COLO829 (cell line): ENCODE results near the gene FAM237B.
A peak's percentile ranks its signal among the peaks of the same experiment; 100 is the strongest.
"Not testable (repeated sequence)": the region's sequence is repeated elsewhere in the genome, so short reads cannot be mapped to it uniquely, and the experiment has no call there.

ENCODE experiments used
- DNase-seq: peaks from one replicate; pipeline ENCODE4 v3.0.0; 2012; ENCODE audit warnings: low spot score

The FAM237B gene

DNA sequence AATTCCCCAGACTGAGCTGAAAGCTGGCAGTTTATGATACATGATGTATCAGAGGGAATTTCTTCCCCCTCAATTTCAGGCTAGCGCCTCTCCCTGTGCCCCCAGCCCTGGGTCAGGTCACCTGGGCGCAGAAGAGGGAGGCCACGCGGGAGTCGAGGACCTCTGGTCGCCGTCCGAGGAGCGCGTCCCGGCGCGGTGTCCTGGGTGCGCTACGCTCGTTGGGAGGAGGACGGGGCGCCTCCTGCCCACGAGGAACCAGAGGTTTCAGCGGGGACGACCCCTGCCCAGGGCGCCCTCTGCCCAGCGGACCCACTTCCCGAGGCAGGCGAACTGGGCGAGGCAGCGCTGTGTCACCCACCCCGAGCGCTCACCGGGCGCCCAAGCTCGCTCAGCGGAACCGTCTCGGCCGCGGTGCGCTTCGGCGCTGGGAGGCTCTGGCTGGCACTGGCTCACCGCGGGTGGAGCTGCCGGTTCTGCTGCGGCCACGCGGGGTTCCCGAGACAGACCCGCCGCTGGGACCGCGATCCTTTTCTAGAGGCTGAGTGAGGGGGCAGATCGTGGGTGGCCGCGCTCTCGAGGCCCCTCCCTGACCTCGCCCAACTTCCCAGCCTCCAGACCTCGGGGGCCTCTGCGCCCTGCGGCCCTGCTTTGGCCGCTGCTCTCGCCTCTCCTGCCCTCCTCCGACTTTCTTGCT lies at the start of gene FAM237B:
Gene FAM237B (minus strand): TSS at position 504 of the 694 bp plus-strand sequence. CDS start 1,556 bp downstream, outside the sequence.
- DNase-seq: no peak

- DNase-seq: no peak
These were observed 30.9 kb upstream of the FAM237B start for GRCh38 chr7:90351987-90352386.

DNA sequence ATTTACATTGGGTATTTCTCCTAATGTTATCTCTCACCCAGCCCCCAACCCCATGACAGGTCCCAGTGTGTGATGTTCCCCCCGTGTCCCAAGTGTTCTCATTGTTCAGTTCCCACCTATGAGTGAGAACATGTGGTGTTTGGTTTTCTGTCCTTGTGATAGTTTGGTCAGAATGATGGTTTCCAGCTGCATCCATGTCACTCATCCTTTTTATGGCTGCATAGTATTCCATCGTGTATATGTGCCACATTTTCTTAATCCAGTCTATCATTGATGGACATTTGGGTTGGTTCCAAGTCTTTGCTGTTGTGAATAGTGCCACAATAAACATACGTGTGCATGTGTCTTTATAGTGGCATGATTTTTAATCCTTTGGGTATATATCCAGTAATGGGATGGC lies 28.9 kb upstream of the FAM237B start:
- DNase-seq: not testable (repeated sequence)

GRCh38 chr7:90349305-90349704 lies 28.2 kb upstream of the FAM237B start:
- no peak for DNase-seq

GRCh38 chr7:90347759-90348158 lies 26.7 kb upstream of the FAM237B start:
- DNase-seq: no peak

- peak; percentile 96 for DNase-seq
These were observed 25.4 kb upstream of the FAM237B start, which contains the start of gene GTPBP10 for GRCh38 chr7:90346336-90347125. Gene GTPBP10, plus strand, starts transcription at chr7:90346716. Its CDS starts 26 bp downstream, at chr7:90346742.

- no peak for DNase-seq
These were observed 24.7 kb upstream of the FAM237B start for GRCh38 chr7:90345595-90346335.

- DNase-seq: no peak
These were observed 23.9 kb upstream of the FAM237B start for GRCh38 chr7:90345016-90345415.

- no peak for DNase-seq
These were observed 16.0 kb upstream of the FAM237B start for GRCh38 chr7:90337106-90337505.

DNA sequence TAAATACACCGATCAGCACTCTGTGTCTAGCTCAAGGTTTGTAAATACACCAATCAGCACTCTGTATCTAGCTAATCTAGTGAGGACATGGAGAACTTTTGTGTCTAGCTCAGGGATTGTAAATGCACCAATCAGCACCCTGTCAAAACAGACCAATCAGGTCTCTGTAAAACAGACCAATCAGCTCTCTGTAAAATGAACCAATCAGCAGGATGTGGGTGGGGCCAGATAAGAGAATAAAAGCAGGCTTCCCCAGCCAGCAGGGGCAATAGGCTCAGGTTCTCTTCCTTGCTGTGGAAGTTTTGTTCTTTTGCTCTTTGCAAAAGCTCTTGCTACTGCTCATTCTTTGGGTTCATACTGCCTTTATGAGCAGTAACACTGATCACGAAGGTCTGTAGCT lies 13.8 kb upstream of the FAM237B start:
- DNase-seq: not testable (repeated sequence)

DNA sequence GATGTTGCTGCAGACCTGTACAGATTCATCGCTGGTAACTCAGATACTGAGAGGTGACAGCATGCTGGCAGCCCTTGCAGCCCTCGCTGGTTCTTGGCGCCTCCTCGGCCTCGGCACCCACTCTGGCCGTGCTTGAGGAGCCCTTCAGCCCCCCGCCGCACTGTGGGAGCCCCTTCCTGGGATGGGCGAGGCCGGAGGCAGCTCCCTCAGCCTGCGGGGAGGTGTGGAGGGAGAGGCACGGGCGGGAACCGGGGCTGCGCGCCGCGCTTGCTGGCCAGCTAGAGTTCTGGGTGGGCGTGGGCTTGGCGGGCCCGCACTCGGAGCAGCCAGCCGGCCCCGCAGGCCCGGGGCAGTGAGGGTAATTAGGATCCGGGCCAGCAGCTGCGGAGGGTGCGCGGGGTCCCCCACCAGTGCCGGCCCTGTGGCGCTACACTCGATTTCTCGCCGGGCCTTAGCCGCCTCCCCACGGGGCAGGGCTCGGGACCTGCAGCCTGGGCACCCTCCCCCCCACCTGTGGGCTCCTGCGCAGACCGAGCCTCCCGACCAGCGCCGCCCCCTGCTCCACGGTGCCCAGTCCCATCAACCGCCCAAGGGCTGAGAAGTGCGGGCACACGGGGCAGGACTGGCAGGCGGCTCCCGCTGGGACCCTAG lies 13.2 kb upstream of the FAM237B start:
- no peak for DNase-seq

- no peak for DNase-seq
These were observed 5.4 kb upstream of the FAM237B start for GRCh38 chr7:90326500-90326899.

GRCh38 chr7:90322837-90323236 lies 1.7 kb upstream of the FAM237B start:
- no peak for DNase-seq

DNA sequence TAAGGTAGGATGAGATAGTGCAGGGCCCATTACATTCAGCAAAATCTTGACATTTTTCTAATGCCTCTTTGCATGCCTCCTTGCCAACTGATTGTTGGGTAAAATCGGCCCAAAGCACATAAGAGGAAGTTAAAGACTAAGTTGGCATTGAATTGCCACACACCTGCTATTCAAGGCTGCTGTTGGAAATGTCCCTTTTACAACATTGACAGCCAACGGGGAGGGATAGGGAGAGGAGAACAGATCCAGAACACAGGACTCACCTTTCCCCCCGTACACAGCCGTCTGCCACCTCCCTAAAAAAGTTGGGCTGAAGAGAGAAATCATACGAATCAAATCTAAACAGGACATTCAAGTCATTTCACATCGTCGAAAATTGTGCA lies 695 bp downstream of the FAM237B start:
- no peak for DNase-seq

- no peak for DNase-seq
These were observed 1.1 kb downstream of the FAM237B start for GRCh38 chr7:90320014-90320413.

- DNase-seq: no peak
These were observed 7.2 kb downstream of the FAM237B start for GRCh38 chr7:90313907-90314306.

DNA sequence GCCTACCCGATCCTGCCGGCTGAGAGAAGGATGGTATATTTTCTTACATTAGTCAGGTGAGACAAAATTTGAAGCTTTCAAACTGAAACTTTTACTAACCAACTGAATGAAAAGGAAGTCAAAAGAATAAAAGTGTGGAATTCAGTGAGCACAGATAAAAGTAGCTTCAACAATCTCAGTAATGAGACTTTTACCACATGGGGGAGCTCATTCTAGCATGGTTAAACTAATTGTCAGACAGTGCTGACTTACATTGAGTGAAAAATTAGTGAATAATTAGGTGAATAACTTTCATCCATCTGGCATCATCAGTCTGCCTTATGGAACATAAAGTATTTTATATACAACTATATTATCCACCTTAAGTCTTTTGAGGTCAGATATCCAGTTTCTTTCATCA lies 8.4 kb downstream of the FAM237B start:
- no peak for DNase-seq

- DNase-seq: no peak
These were observed 9.9 kb downstream of the FAM237B start for GRCh38 chr7:90311175-90311574.

DNA sequence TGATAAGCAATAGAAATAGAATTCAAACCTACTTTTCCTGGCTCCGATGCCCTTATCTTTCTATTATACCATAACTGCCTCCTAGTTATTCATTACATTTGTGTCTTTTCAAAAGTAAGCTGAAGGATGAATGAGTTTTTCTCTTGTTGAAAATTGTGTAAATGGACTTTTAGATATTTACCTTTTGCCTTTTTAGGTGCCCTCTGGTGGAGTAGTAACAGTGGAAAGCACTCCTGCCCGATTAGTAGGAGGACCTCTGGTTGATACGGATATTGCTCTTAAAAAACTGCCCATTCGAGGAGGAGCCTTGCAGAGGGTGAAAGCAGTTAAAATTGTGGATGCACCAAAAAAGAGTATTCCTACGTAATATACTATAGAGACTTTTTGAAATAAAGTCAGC lies 11.2 kb downstream of the FAM237B start:
- no peak for DNase-seq

- DNase-seq: no peak
These were observed 17.9 kb downstream of the FAM237B start for GRCh38 chr7:90303241-90303640.

DNA sequence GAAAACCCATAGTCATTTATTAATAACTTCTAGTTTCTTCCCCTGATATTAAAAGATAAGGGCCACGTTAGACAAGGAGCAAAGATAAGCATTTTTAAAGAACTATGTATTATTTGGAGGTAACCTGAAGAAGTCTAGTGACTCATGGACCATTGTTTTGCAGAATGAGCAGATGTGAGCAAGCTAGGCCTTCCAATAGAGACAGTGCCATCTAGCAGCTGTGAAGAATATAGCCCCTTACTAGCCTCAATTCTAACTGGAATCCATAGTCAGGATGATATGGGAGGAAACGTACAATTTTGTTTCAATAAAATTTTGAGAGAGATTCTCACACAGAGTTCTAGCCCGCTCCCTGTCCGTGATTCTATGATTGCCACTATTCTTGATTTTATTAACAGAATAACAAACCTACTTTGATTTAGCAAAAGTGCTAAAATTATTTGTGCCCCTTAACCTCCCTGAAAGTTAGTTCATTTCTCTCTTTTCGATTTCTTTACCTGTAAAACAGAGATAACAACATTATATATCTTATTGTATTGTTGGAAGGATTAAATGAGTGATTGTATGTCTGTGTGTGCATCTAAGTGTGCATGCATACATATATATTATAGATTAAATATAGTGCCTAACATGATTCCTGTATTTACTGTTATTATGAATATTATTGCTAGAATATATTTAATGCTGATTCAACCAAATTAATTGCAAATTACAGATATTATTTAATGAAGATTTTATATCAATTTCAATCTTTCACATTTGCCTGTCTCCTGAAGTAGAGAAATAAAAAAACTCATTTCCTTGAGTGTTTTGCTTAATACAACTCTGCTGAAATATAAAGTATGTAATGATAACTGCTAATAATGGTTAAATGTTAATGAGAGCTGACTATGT lies 22.7 kb downstream of the FAM237B start:
- DNase-seq: peak; percentile 72
